GM18526 (cell line): ENCODE measurements around the gene FAM186B.

Experiments
- POLR2A ChIP-seq: IDR thresholded peaks from 3 replicates; pipeline ENCODE4 v1.6.1; 2011; ENCODE audit not compliant: insufficient read length; ENCODE audit errors: extremely low read depth

FAM186B gene

DNA sequence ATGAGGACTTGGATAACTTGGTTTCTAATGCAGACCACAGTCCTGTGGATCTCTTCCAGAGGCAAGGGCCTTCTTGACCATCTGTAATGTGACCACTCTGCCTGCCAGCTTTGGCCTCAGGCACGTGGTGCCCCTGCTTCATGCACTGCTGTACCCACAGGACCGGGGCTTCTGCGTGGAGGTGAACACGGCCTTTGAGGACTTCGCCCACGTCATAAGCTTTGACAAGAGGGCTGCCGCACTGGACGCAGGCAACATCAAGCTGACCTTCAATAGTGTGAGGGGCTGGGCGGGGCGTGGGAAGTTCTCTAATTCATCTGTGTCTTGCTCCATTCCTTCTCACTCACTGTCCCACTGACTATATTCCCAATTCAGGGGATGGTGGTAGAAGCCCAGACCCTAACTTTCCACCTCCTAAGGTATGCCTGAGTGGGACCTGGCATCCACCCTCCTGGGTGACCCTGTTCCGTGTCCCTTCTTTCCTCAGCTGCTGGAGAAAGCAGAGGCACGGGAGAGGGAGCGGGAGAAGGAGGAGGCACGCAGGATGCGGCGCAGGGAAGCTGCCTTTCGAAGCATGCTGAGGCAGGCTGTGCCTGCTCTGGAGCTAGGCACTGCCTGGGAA, 36.4 kb upstream of the FAM186B start:
- TF ChIP-seq POLR2A = no peak

- no peak for TF ChIP-seq POLR2A
Observed at GRCh38 chr12:49636979-49637755, 31.7 kb upstream of the FAM186B start.

DNA sequence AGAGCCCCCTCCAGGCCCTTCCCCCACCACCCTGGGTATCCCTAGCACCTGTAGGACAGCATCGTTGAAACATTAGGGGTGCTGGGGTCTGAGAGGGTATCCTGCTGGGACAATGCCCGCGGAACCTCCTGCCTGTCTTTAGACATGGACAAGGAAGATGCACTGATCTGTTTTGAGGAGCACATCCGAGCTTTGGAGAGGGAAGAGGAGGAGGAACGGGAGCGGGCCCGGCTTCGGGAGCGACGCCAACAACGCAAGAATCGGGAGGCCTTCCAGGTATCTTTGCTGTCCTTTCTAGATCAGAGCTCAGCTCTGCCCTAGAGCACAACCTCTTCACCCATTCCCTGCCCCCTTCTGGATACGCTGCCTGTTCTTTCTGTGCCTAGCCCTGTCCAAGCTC, 31.1 kb upstream of the FAM186B start:
- no peak for TF ChIP-seq POLR2A

- no peak for TF ChIP-seq POLR2A
Observed at GRCh38 chr12:49635656-49636055, 30.2 kb upstream of the FAM186B start.

- no peak for TF ChIP-seq POLR2A
Observed at GRCh38 chr12:49635036-49635435, 29.6 kb upstream of the FAM186B start.

- no peak for TF ChIP-seq POLR2A
Observed at GRCh38 chr12:49633703-49634345, 28.4 kb upstream of the FAM186B start.

- no peak for TF ChIP-seq POLR2A
Observed at GRCh38 chr12:49632986-49633702, 27.7 kb upstream of the FAM186B start.

GRCh38 chr12:49632401-49632800, 27.0 kb upstream of the FAM186B start:
- no peak for TF ChIP-seq POLR2A

GRCh38 chr12:49631336-49631907, 26.0 kb upstream of the FAM186B start:
- TF ChIP-seq POLR2A = no peak

DNA sequence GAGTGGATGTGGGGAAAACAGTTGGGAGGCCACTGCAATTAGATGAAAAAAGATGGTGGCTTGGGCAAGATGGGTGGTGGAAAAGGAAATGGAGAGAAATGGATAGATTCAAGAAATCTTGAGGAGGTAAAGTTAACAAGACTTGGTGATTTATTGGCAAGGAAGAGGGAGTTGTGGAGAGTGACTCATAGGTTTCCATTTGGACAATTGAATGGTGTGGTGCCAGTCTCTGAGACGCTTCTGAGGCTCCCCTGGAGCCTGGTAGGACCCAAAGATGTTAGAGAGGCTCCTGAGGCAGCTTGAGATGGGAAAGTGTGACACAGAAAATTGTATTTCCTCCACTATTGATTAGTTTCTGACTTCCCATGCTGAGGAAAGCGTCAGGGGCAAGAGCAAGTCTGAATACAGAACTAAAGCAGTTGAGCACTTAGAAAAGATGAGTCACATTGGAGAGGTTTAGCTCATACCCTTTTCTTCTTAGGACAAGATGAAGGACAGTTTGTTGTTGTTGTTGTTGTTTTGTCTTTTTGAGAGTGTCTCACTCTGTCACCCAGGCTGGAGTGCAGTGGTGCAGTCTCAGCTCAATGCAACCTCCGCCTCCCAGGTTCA, 22.4 kb upstream of the FAM186B start:
- no peak for TF ChIP-seq POLR2A

GRCh38 chr12:49626836-49627235, 21.4 kb upstream of the FAM186B start:
- TF ChIP-seq POLR2A = no peak

GRCh38 chr12:49626169-49626835, 20.9 kb upstream of the FAM186B start:
- no peak for TF ChIP-seq POLR2A

GRCh38 chr12:49624921-49625577, 19.6 kb upstream of the FAM186B start:
- TF ChIP-seq POLR2A = no peak
